Kasumi-1 (cell line): Measurements from ENCODE around the gene DOCK2.

Experiments used
- DNase-seq, 2 experiments: peaks; one replicate each; lab custom pipeline; 2025; lab: John Stamatoyannopoulos, UW

The DOCK2 gene

GRCh38 chr5:169988947-169989346, 351.9 kb downstream of the DOCK2 start:
- DNase-seq = no peak

GRCh38 chr5:169989365-169989764, 352.3 kb downstream of the DOCK2 start:
- no peak for DNase-seq

DNA sequence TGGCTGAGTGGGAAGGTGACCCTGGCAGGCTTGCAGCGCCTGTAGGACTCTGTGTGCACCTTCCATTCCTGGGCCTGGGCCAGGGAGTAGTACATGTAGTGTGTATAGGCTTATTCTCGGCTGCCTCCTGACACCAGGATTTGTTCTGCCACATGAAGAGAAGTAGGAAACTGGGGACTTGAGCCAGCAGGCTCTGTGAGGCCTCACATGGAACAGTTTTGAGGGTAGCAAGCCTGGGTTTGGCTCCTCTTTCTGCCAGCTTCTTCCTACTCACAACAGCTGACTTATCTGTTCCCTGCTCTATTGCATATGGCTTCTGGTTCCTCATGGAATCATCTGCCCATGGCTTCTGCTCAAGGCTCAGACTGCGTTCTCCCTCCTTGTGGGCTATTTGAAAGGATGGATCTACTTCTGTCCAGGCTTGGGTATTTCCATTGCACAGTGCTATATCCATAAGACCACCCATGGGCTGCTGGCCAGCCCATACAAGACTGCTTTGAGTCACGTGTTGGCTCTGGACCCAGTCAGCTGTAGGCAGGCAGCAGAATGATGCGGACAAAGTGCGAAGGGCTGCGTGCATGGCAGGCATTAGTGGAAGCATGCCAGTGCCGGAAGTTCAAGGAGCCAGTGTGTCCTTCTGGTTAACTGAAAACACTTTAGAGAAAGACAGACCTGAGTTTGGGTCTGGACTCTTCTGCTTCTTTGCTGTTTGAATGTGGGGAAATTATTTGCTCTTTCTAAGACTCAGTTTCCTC, 354.2 kb downstream of the DOCK2 start:
- no peak for DNase-seq

GRCh38 chr5:169992789-169993484, 355.9 kb downstream of the DOCK2 start:
- DNase-seq = no peak

DNA sequence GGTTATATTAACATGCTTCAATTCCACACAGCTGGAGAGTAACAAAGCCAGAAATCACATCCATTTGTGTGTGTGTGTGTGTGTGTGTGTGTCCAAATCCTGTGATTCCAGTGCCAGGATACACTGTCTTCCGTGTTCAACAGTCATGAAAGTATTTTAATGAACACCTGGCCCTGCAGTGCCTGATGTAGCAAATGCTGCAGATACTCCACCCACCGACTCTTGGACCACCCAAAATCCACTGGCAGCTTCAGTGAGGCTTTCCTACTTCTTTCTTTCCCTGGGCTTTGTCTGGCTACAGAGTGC, 356.4 kb downstream of the DOCK2 start:
- DNase-seq = no peak

DNA sequence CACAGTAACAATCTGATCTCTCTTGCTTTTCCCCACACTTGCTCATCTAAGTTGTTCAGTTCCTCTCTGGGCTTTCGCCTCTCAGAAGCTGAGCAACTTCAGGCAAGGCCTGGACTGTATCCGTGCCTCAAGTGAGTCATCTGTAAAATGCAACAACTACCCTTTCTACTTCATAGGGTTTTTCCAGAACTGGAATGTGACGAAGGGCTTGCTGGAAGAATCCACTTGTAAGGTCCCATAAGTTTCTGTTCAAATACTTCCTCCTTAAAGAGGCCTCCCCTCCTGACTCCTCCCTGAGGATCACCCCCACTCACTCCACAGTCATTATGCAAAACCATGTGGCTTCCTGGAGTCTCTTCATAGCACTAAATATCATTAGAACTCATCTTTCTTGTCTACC, 360.7 kb downstream of the DOCK2 start:
- peak; percentile 13 to 19 for DNase-seq

DNA sequence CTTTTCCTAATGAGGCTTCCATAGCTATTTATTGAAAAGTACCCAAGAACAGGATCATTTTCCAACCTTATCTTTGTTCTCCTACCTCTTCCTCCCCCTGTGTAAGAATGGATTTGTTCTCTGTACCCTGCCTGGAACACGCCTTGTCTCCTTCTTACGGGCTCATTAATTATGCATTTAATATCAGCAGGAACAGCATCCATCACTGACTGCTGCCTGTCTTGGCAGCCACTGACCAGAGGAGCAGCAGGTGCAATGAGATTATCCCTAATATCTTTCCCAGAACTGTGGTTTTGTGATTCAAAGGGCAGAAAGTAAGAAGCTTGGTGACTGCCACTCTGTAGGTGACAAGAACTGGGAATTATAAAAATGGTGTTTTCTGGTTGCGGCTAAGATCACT, 362.5 kb downstream of the DOCK2 start:
- DNase-seq = no peak

DNA sequence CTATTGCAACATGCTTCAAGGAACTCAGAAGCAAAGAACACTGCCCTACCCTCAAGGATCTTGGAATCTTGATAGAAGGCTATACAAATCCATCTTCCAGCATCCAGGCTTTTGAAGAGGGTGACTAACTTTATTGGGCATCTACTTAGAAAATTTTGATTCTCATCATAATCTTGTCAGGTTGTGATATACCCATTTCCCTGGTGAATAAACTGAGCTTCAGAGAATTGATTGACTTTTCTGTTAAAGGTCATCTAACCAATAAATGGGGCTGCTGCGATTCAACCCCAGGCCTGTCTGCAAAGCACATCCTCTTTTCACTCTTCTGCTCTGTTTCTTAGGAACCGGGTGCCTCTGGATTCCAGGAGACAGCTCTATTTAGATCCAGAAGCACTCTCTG, 363.1 kb downstream of the DOCK2 start:
- no peak for DNase-seq

DNA sequence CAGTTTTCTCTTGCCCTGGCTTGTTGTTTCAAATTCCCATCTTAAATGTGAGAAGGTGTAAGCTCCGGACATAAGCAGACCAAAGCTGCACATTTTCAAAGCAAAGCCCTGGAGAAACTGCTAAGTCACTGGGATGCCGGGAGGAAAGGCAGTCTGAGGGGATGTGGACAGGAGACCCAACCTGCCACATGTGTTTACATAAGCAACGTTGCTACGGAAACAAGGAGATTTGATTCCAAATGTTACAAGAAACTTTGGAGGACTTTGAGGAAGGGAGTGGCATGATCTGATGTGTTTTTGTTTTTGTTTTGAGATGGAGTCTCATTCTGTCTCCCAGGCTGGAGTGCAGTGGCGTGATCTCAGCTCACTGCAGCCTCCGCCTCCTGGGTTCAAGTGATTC, 368.9 kb downstream of the DOCK2 start:
- DNase-seq = no peak

- no peak for DNase-seq
Measured at GRCh38 chr5:170008376-170008775, 371.3 kb downstream of the DOCK2 start.

DNA sequence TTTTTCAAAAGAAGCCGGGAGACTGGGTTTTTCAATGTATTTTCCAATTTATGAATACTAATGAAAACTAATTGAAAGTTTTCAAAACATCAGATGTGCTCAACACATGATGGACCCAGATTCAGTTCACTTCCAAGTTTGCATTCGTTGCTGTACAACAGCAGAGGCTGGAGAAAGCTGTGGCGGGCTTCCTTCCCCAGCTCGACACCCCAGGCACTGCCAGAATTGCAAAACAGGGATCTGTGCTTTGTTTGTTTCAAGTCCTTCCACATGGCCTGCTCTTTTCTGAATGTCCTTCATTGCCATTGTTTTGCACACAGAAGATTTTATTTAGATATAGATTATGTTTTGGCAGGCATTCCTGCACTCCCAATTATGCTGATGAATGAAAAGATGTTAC, 373.5 kb downstream of the DOCK2 start:
- no peak for DNase-seq

- no peak for DNase-seq
Measured at GRCh38 chr5:170011751-170012150, 374.7 kb downstream of the DOCK2 start.

GRCh38 chr5:170012622-170013021, 375.5 kb downstream of the DOCK2 start:
- no peak for DNase-seq

DNA sequence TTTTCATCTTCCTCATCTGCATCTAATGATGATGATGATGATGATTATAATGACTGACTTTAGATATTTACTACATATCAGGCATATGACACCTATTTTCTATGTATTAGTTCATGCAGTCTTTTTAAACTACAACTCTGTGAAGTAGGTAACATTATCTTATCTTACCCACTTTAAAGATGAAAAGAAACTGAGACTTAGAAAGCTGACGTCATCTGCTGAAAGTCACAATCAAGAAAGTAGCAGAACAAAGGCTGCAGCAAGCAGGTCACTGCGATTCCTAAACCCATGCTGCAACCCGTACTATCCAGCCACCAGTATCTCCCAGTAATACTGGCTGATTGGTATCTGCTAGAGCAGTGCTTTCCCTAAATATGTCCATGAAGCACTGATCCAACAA, 383.3 kb downstream of the DOCK2 start:
- no peak for DNase-seq

GRCh38 chr5:170021506-170021905, 384.4 kb downstream of the DOCK2 start:
- DNase-seq = no peak

DNA sequence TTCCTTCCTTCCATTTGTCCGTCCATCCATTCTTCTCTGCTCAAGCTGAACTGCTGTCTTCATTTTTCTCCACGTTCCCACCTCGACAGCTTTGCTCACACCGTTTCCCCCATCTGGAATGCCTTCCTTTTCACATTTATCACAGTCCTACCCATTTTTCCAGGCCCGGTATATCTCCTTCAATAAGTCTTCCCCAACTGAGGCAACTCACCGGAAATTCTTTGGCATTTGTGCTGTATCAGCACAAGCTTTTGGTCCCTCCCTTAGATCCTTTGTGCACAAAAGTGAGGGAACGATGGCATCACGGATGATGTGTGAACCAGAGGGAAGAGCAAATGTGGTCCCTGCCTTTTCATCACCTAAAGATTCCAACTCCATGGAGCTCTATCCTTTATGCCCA, 388.8 kb downstream of the DOCK2 start:
- DNase-seq = no peak

GRCh38 chr5:170028124-170028523, 391.0 kb downstream of the DOCK2 start:
- no peak for DNase-seq

DNA sequence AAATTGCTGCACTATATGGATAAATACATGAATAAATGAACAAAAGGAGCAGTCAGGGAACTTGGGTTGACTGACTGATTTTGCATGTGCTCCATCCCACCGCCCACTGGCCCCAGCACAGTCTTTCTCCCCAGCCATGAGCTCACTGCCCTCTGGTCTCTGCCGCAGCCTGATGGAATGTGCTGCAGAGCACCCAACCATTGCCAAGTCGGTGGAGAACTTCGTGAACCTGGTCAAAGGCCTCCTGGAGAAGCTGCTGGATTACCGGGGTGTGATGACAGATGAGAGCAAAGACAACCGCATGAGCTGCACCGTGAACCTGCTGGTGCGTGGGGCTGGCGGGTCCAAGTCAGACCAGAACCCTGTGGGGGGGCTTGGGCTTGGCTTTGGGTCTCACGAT, 397.2 kb downstream of the DOCK2 start:
- no peak for DNase-seq

DNA sequence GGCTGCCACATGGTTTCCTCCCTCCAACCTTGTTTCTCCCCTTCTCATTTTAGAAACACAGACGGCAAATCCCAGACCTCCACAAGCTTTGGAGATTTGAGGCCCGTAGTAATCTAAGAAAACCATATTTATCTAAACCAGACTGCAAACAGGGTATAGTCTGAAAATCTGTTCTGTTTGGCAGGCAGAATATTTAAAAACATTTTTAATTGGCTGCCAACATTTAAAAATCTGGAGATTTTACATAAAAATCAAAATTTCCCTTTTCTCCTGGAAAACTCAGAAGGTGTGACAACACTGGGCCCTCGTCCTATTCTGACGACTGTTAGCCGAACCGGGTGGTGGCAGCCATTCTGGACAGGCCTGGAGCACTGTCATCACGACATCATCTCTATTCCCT, 401.2 kb downstream of the DOCK2 start:
- no peak for DNase-seq

- no peak for DNase-seq
Measured at GRCh38 chr5:170039830-170040229, 402.8 kb downstream of the DOCK2 start.

DNA sequence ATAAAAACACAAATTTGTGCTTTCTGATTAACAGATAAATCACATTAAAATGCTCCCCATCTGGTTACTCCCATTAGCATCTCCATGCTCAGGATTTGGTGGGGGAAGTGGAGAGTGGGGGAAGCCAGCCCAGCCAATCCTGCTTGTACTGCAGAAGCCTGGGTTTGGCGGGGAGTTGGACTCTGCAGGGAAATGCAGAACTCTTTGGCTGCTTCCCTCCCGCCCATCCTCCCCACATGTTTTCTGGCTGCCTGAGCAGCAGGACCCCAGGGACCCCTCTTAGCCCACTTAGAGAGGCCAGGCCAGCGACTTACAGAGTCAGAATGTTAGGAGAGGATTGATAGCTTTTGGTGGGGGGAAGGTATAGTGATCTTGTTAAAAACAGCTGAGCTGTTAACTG, 409.2 kb downstream of the DOCK2 start:
- DNase-seq = no peak

DNA sequence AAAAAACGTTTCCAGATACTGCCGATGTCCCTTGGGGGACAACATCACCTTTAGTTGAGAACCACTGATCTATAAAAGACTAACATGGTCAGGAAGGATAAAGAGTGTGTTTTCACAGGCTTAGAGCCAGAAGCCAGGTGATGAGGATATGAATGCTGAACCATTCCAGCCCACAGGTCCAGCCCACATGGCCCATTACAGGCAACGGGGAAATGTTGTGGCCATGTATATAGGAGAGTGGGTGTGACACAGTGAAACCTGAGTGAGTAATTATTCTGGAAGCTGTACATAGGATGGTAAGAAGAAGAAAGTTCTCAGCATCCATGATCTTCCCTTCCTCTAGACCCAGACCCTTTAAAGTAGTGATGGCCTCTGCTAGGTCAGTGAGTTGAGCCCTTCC, 412.6 kb downstream of the DOCK2 start:
- no peak for DNase-seq

GRCh38 chr5:170053896-170054295, 416.8 kb downstream of the DOCK2 start:
- DNase-seq = no peak

GRCh38 chr5:170055606-170056005, 418.5 kb downstream of the DOCK2 start:
- no peak for DNase-seq
